T-helper 17 cell (primary cell): ENCODE measurements around the gene SPAG7. TPM values are rescaled to one million over a fixed set of nuclear protein-coding genes. Genes with fewer than 3 reads are reported as not detected.

Experiments used
- ATAC-seq: fragments of 150-1000 bp; cut with Tn5 transposase; 2 replicates; pipeline ENCODE4 v1.10.0; 2021; ENCODE audit warnings: mild to moderate bottlenecking, moderate library complexity
- DNase-seq, 3 donors: peaks; one replicate each; pipeline versions ENCODE4 v3.0.0 to v3.0.0-alpha.2; 2020 to 2021
- H3K9me3 ChIP-seq: one replicate; pipeline ENCODE4 v1.7.0; 2013; ENCODE audit warnings: low read length, mild to moderate bottlenecking; ENCODE audit not compliant: control insufficient read depth, poor library complexity, severe bottlenecking
- H3K27ac Mint-ChIP-seq: one replicate; pipeline ENCODE4 v1.8.0; 2022; ENCODE audit warnings: mild to moderate bottlenecking, moderate library complexity, mixed read lengths
- H3K27me3 Mint-ChIP-seq: one replicate; pipeline ENCODE4 v1.8.0; 2022; ENCODE audit warnings: mixed read lengths
- H3K36me3 Mint-ChIP-seq: one replicate; pipeline ENCODE4 v1.8.0; 2022; ENCODE audit warnings: low read depth, mixed read lengths
- H3K4me1 Mint-ChIP-seq: one replicate; pipeline ENCODE4 v1.8.0; 2022; ENCODE audit warnings: mild to moderate bottlenecking, mixed read lengths
- H3K4me3 Mint-ChIP-seq: one replicate; pipeline ENCODE4 v1.8.0; 2022; ENCODE audit warnings: mild to moderate bottlenecking, moderate library complexity, mixed read lengths
- total RNA-seq, 4 donors: library from RNA in 2 of 4; stranded (reverse) in 2 of 4; gene quantifications; one replicate each; pipeline ENCODE4 v1.2.3 and lab custom pipeline; 2022 to 2026

SPAG7 gene
- total RNA-seq, 2 donors from 2014 or later = 39.0 to 48.4 TPM

GRCh38 chr17:4987767-4988567 is 20.4 kb upstream of the SPAG7 start:
- peaks cover 40% of the 10 kb centered on the region for H3K4me1 Mint-ChIP-seq
- H3K4me3 Mint-ChIP-seq = peak overlapping the region; percentile 93
- peaks cover 3% of the 10 kb centered on the region for H3K36me3 Mint-ChIP-seq
- no peaks in the 10 kb centered on the region for H3K27me3 Mint-ChIP-seq
- ATAC-seq (peak; percentile 14), DNase-seq (no peak)
- no peaks in the 10 kb centered on the region for H3K9me3 ChIP-seq
- H3K27ac Mint-ChIP-seq = peak overlapping the region; percentile 94

- DNase-seq (peak; percentile 76 to 84 (median 79)), ATAC-seq (peak; percentile 93)
- H3K4me1 Mint-ChIP-seq = peaks cover 42% of the 10 kb centered on the region
- H3K27ac Mint-ChIP-seq = peak within 1 kb of the TSS; percentile 94
- H3K9me3 ChIP-seq = no peaks in the 10 kb centered on the region
- H3K4me3 Mint-ChIP-seq = peak within 1 kb of the TSS; percentile 93
- peaks cover 7% of the 10 kb centered on the region for H3K36me3 Mint-ChIP-seq
- H3K27me3 Mint-ChIP-seq = no peaks in the 10 kb centered on the region
These were observed 19.5 kb upstream of the SPAG7 start, which contains the start of gene CAMTA2 for GRCh38 chr17:4986951-4987766. CAMTA2 (minus strand) TSS chr17:4987675; CDS start chr17:4986222, 1,453 bp downstream.

- H3K4me3 Mint-ChIP-seq = peak overlapping the region; percentile 93
- H3K27me3 Mint-ChIP-seq = no peaks in the 10 kb centered on the region
- H3K36me3 Mint-ChIP-seq = peaks cover 7% of the 10 kb centered on the region
- H3K9me3 ChIP-seq = no peaks in the 10 kb centered on the region
- H3K4me1 Mint-ChIP-seq = peaks cover 38% of the 10 kb centered on the region
- no peak for ATAC-seq
- H3K27ac Mint-ChIP-seq = peak overlapping the region; percentile 94
- DNase-seq = no peak
These were observed 18.8 kb upstream of the SPAG7 start for GRCh38 chr17:4986403-4986802.

- H3K27ac Mint-ChIP-seq = peak overlapping the region; percentile 34
- no peaks in the 10 kb centered on the region for H3K27me3 Mint-ChIP-seq
- ATAC-seq (no peak), DNase-seq (no peak)
- no peaks in the 10 kb centered on the region for H3K9me3 ChIP-seq
- peaks cover 28% of the 10 kb centered on the region for H3K4me1 Mint-ChIP-seq
- peaks cover 15% of the 10 kb centered on the region for H3K36me3 Mint-ChIP-seq
- H3K4me3 Mint-ChIP-seq = no peak overlapping the region
These were observed 14.7 kb upstream of the SPAG7 start for GRCh38 chr17:4982305-4982704.

- Mint-ChIP-seq H3K27me3 (no peaks in the 10 kb centered on the region), H3K36me3 (peaks cover 16% of the 10 kb centered on the region), H3K4me1 (peaks cover 18% of the 10 kb centered on the region), H3K4me3 (peak overlapping the region; percentile 63), H3K27ac (peak overlapping the region; percentile 84)
- peak in 1 of 3 donors; percentile 29 for DNase-seq
- ATAC-seq = peak; percentile 92
- H3K9me3 ChIP-seq = no peaks in the 10 kb centered on the region
These were observed 13.1 kb upstream of the SPAG7 start for GRCh38 chr17:4980644-4981216.

- DNase-seq (no peak), ATAC-seq (no peak)
- H3K27me3 Mint-ChIP-seq = no peaks in the 10 kb centered on the region
- H3K36me3 Mint-ChIP-seq = peaks cover 21% of the 10 kb centered on the region
- H3K4me3 Mint-ChIP-seq = no peak overlapping the region
- no peaks in the 10 kb centered on the region for H3K9me3 ChIP-seq
- H3K27ac Mint-ChIP-seq = no peak overlapping the region
- H3K4me1 Mint-ChIP-seq = peaks cover 21% of the 10 kb centered on the region
These were observed 11.1 kb upstream of the SPAG7 start for GRCh38 chr17:4978726-4979125.

GRCh38 chr17:4974115-4974670 is 6.6 kb upstream of the SPAG7 start:
- Mint-ChIP-seq H3K4me3 (no peak overlapping the region), H3K27ac (peak overlapping the region; percentile 89), H3K27me3 (no peaks in the 10 kb centered on the region), H3K36me3 (peaks cover 14% of the 10 kb centered on the region), H3K4me1 (peaks cover 18% of the 10 kb centered on the region)
- ATAC-seq (no peak), DNase-seq (no peak)
- H3K9me3 ChIP-seq = no peaks in the 10 kb centered on the region

GRCh38 chr17:4973256-4974114 is 5.9 kb upstream of the SPAG7 start:
- no peak for ATAC-seq
- no peaks in the 10 kb centered on the region for H3K9me3 ChIP-seq

GRCh38 chr17:4972752-4973151 is 5.1 kb upstream of the SPAG7 start:
- no peak overlapping the region for H3K27ac Mint-ChIP-seq
- H3K4me3 Mint-ChIP-seq = no peak overlapping the region
- H3K4me1 Mint-ChIP-seq = peaks cover 18% of the 10 kb centered on the region
- ATAC-seq = no peak
- peaks cover 14% of the 10 kb centered on the region for H3K36me3 Mint-ChIP-seq
- no peaks in the 10 kb centered on the region for H3K9me3 ChIP-seq
- no peak for DNase-seq
- no peaks in the 10 kb centered on the region for H3K27me3 Mint-ChIP-seq

More at GRCh38 chr17:4973256-4974114, 5.9 kb upstream of the SPAG7 start:
- H3K4me1 Mint-ChIP-seq = peaks cover 18% of the 10 kb centered on the region
- H3K27me3 Mint-ChIP-seq = no peaks in the 10 kb centered on the region
- DNase-seq = no peak
- peak overlapping the region; percentile 89 for H3K27ac Mint-ChIP-seq
- H3K36me3 Mint-ChIP-seq = peaks cover 14% of the 10 kb centered on the region
- H3K4me3 Mint-ChIP-seq = no peak overlapping the region

GRCh38 chr17:4972322-4972721 is 4.7 kb upstream of the SPAG7 start:
- Mint-ChIP-seq H3K4me1 (peaks cover 18% of the 10 kb centered on the region), H3K27ac (no peak overlapping the region), H3K27me3 (no peaks in the 10 kb centered on the region), H3K4me3 (no peak overlapping the region), H3K36me3 (peaks cover 14% of the 10 kb centered on the region)
- ATAC-seq (no peak), DNase-seq (no peak)
- H3K9me3 ChIP-seq = no peaks in the 10 kb centered on the region

GRCh38 chr17:4971826-4972225 is 4.2 kb upstream of the SPAG7 start:
- ATAC-seq = no peak
- Mint-ChIP-seq H3K27me3 (no peaks in the 10 kb centered on the region), H3K27ac (no peak overlapping the region), H3K36me3 (peaks cover 14% of the 10 kb centered on the region), H3K4me3 (no peak overlapping the region), H3K4me1 (peaks cover 18% of the 10 kb centered on the region)
- H3K9me3 ChIP-seq = no peaks in the 10 kb centered on the region
- DNase-seq = no peak

GRCh38 chr17:4970273-4970672 is 2.7 kb upstream of the SPAG7 start:
- Mint-ChIP-seq H3K27me3 (no peaks in the 10 kb centered on the region), H3K36me3 (peaks cover 9% of the 10 kb centered on the region), H3K27ac (no peak overlapping the region), H3K4me3 (no peak overlapping the region), H3K4me1 (peaks cover 21% of the 10 kb centered on the region)
- H3K9me3 ChIP-seq = no peaks in the 10 kb centered on the region
- ATAC-seq = no peak
- no peak for DNase-seq
